ENCODE measurements around the gene ATP5MG.

ATP5MG gene

GRCh38 chr11:118442908-118443589 is 41.6 kb downstream of the ATP5MG start:
- no peak for DNase-seq (ENCODE audit: low read depth)

GRCh38 chr11:118443590-118444218 is 42.3 kb downstream of the ATP5MG start:
- no peak for DNase-seq (ENCODE audit: low read depth)

GRCh38 chr11:118447423-118447822 is 46.0 kb downstream of the ATP5MG start:
- no peak for DNase-seq (ENCODE audit: low read depth)

GRCh38 chr11:118448294-118448693 is 46.9 kb downstream of the ATP5MG start:
- DNase-seq (ENCODE audit: low read depth), result no peak

- no peak for DNase-seq (ENCODE audit: low read depth)
Measured at GRCh38 chr11:118449316-118449918, 48.0 kb downstream of the ATP5MG start.

GRCh38 chr11:118450451-118450850 is 49.0 kb downstream of the ATP5MG start:
- no peak for DNase-seq (ENCODE audit: low read depth)

All from activated T-cell treated with anti-CD3 and anti-CD28 coated beads for 1 hour (primary cell).